ENCODE measurements around the gene HSPA13.

The HSPA13 gene

DNA sequence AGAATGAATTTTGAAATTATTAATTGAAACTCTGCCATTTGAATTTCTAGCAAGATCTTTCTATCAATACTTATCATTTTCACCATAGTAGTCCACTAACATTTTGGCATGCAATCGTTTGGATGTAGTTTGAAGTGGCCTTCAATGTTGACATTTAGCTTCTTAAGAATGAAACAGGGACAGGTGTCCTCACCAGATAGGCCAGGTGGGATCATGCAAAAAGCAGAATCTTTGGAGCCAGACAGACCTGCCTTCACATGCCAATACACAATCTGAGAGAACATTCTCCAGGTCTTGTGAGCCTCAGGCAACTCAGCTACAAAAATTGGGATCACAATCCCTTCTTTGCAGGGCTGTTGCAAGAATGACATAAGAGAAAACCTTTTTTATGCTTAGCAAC, 18.3 kb upstream of the HSPA13 start:
- DNase-seq (ENCODE audit: low read depth): no peak
- no peak overlapping the region for H3K4me3 ChIP-seq (ENCODE audit: low read length)
- TF ChIP-seq, protein P1, sequence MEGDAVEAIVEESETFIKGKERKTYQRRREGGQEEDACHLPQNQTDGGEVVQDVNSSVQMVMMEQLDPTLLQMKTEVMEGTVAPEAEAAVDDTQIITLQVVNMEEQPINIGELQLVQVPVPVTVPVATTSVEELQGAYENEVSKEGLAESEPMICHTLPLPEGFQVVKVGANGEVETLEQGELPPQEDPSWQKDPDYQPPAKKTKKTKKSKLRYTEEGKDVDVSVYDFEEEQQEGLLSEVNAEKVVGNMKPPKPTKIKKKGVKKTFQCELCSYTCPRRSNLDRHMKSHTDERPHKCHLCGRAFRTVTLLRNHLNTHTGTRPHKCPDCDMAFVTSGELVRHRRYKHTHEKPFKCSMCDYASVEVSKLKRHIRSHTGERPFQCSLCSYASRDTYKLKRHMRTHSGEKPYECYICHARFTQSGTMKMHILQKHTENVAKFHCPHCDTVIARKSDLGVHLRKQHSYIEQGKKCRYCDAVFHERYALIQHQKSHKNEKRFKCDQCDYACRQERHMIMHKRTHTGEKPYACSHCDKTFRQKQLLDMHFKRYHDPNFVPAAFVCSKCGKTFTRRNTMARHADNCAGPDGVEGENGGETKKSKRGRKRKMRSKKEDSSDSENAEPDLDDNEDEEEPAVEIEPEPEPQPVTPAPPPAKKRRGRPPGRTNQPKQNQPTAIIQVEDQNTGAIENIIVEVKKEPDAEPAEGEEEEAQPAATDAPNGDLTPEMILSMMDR (IDR thresholded peaks at IDR 0.05; ENCODE audit: insufficient read depth, low read depth, low read length, missing control alignments): no peak

DNA sequence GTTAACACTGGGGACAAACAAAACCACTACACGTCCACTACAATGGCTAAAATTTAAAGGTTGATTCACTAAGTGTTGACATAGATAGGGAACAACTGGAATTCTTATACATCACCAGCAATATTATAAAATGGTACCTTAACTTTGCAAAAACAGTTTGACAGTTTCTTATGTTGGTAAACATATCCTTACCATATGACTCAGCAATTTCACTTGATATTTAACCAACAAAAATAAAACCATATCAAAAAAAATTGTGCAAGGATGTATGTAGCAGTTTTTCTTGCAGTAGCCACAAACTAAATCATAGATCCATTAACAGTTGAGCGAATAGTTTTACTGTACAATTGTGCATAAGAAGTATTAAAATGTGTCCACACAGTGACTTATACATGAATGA, 5.3 kb upstream of the HSPA13 start:
- TF ChIP-seq, protein P1 (IDR thresholded peaks at IDR 0.05; ENCODE audit: insufficient read depth, low read depth, low read length, missing control alignments): no peak
- H3K4me3 ChIP-seq (ENCODE audit: low read length): no peak overlapping the region
- no peak for DNase-seq (ENCODE audit: low read depth)

DNA sequence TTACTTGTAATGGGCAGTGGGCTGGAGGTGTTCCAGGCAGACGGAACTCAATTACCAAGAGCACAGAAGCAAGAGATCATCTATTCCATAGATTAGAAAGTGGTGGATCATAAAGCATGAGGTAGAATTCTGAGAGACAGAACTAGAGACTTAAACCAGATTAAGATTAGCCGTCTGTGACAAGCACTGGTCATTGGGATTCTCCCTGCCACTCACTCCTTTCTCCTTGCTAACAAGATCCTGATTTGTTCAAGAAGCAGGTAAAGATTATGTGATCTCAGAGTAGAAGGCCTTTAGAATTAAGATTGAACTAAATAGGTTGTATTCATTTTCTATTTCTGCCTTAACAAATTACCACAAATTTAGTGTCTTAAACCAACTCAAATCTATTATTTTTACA, 1.5 kb upstream of the HSPA13 start:
- no peak overlapping the region for H3K4me3 ChIP-seq (ENCODE audit: low read length)
- TF ChIP-seq, protein P1 (IDR thresholded peaks at IDR 0.05; ENCODE audit: insufficient read depth, low read depth, low read length, missing control alignments): no peak
- no peak for DNase-seq (ENCODE audit: low read depth)

DNA sequence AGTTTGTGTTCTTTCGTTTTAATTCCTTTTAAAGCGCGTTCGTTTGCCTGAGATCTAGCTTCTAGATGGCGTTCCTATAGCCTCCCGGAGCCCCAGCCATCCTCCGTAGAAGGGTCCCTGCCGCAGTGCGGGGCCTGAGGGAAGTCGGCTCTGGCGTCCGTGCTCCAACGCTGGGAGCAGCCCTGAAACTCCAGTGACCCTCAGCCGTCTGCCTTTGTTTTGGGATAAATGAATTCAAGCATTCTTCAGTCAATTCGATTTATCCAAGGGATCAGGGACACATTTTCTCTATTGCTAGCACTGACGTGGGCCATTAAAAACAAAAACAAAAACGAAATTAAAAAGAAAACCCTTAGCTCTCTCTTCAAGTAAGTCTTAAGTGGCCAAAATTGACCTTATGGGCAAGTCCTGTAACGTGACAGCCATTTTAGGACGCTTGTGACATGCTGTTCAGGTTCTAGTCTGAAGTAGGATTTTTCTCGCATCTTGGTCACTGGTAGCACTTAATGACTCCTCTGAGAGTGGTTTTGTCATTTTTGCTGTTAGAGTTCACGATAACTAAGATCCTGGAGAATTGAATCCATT, 742 bp upstream of the HSPA13 start:
- DNase-seq (ENCODE audit: low read depth): no peak
- TF ChIP-seq, protein P1 (IDR thresholded peaks at IDR 0.05; ENCODE audit: insufficient read depth, low read depth, low read length, missing control alignments): no peak
- peak overlapping the region; percentile 66 for H3K4me3 ChIP-seq (ENCODE audit: low read length)

DNA sequence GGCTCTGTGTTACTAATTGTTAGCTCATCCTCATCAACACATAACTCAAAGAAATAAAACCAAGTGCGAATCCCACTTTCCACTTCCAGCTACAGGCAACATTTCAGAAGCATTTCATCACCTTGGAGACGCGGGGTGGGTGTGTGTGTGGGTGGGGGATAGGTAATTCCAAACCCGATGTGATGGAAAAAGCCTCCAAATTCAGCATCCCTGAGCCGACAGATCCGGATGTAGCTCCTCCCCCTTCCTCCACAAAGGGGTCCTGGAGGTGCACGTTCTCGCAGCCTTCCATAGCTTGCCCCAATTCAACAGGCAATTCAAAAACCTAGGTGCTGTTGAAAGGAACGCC, 486 bp downstream of the HSPA13 start:
- DNase-seq (ENCODE audit: low read depth): peak; percentile 30
- TF ChIP-seq, protein P1 (IDR thresholded peaks at IDR 0.05; ENCODE audit: insufficient read depth, low read depth, low read length, missing control alignments): no peak

DNA sequence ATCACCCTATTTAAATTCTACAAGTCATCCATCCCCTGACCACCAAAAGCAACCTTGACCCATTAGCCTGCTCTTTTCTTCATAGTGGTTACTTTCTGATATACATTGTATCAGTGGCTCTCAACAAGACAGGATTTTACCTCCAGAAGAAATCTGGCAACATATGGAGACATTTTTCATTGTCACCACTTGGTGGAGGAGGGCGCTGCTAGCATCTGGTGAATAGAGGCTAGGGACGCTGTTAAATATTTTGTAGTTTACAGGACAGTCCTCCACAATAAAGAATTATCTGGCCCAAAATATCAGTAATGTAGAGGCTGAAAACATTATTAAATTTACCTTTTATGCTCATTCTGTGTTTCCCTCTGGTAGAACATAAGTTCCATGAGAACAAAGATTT, 6.1 kb downstream of the HSPA13 start:
- TF ChIP-seq, protein P1 (IDR thresholded peaks at IDR 0.05; ENCODE audit: insufficient read depth, low read depth, low read length, missing control alignments): no peak
- DNase-seq (ENCODE audit: low read depth): no peak
- H3K4me3 ChIP-seq (ENCODE audit: low read length): no peak overlapping the region

More for the DNA sequence above, 486 bp downstream of the HSPA13 start:
- H3K4me3 ChIP-seq (ENCODE audit: low read length): peak overlapping the region; percentile 94

DNA sequence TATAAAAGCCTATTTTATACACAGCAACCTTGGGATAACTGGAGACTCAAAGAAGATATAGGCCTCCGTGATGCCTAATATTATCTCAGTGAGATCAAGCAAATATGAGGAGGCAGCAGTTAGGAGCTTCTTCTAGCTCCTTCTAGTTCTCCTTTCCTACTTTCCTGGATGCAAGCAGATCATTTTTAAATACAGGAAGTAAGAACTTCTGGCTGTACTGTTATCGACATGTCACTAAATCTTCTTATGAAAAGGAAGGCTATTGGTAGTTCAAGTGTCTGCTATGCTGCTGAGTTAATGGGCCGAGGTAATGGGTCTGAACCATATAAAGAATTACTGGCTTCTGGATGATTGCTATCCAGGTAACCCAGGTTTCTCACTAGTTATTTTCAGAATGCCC, 15.9 kb downstream of the HSPA13 start:
- TF ChIP-seq, protein P1 (IDR thresholded peaks at IDR 0.05; ENCODE audit: insufficient read depth, low read depth, low read length, missing control alignments): no peak
- no peak overlapping the region for H3K4me3 ChIP-seq (ENCODE audit: low read length)
- DNase-seq (ENCODE audit: low read depth): no peak
